ENCODE results near the gene COL9A1. TPM values are rescaled to one million over a fixed set of nuclear protein-coding genes. Genes with fewer than 3 reads are reported as not detected.

COL9A1 gene
- total and polyA plus RNA-seq, 11 donors = 0.09 to 1.7 (median 0.37) TPM; not detected in 2

- intact Hi-C loops (cut with DNase I) = no loop called here
- H3K36me3 ChIP-seq = no peaks in the 10 kb centered on the region
- no peak for ATAC-seq
- no peak overlapping the region for H3K27ac ChIP-seq
- H3K9me3 ChIP-seq = peaks cover 0 to 14% (median 2%) of the 10 kb centered on the region in 12 donors
- H3K27me3 ChIP-seq = no peaks in the 10 kb centered on the region
- H3K4me1 ChIP-seq = no peaks in the 10 kb centered on the region
- TF ChIP-seq CTCF (IDR thresholded peaks at IDR 0.05) = no peak
- TF ChIP-seq POLR2A (IDR thresholded peaks at IDR 0.05) = no peak
- no peak for DNase-seq
- H3K4me3 ChIP-seq = no peak overlapping the region
These were observed 35.9 kb upstream of the COL9A1 start for GRCh38 chr6:70338775-70339174.

GRCh38 chr6:70337743-70338105, 34.8 kb upstream of the COL9A1 start:
- Histone ChIP-seq H3K27ac (no peak overlapping the region), H3K36me3 (no peaks in the 10 kb centered on the region), H3K4me3 (no peak overlapping the region), H3K9me3 (peaks cover 0 to 14% (median 2%) of the 10 kb centered on the region in 12 donors), H3K4me1 (no peaks in the 10 kb centered on the region), H3K27me3 (no peaks in the 10 kb centered on the region)
- DNase-seq (no peak), ATAC-seq (no peak)
- intact Hi-C loops (cut with DNase I) = no loop called here
- 36 to 69% (median 53%) methylated on average over 3 of the region's 3 CpGs for WGBS, 4 donors
- TF ChIP-seq CTCF (IDR thresholded peaks at IDR 0.05) = no peak
- no peak for TF ChIP-seq POLR2A (IDR thresholded peaks at IDR 0.05)

GRCh38 chr6:70336996-70337742, 34.3 kb upstream of the COL9A1 start:
- WGBS, 4 donors = 43 to 64% (median 54%) methylated on average over 7 of the region's 7 CpGs
- Histone ChIP-seq H3K36me3 (no peaks in the 10 kb centered on the region), H3K4me1 (no peaks in the 10 kb centered on the region), H3K27ac (no peak overlapping the region), H3K4me3 (no peak overlapping the region), H3K27me3 (no peaks in the 10 kb centered on the region), H3K9me3 (peaks cover 0 to 14% (median 2%) of the 10 kb centered on the region in 12 donors)
- ATAC-seq (no peak), DNase-seq (no peak)
- TF ChIP-seq CTCF (IDR thresholded peaks at IDR 0.05) (no peak), POLR2A (IDR thresholded peaks at IDR 0.05) (no peak)
- intact Hi-C loops (cut with DNase I) = no loop called here

- Histone ChIP-seq H3K27me3 (no peaks in the 10 kb centered on the region), H3K4me1 (peaks cover 0 to 4% (median 0%) of the 10 kb centered on the region in 12 donors), H3K4me3 (no peak overlapping the region), H3K9me3 (peaks cover 0 to 6% (median 0%) of the 10 kb centered on the region in 12 donors), H3K27ac (no peak overlapping the region), H3K36me3 (no peaks in the 10 kb centered on the region)
- no peak for ATAC-seq
- no peak for TF ChIP-seq POLR2A (IDR thresholded peaks at IDR 0.05)
- no peak for TF ChIP-seq CTCF (IDR thresholded peaks at IDR 0.05)
- intact Hi-C loops (cut with DNase I) = no loop called here
- no peak for DNase-seq
- WGBS, 4 donors = 54 to 74% (median 62%) methylated on average over 4 of the region's 4 CpGs
These were observed 24.2 kb upstream of the COL9A1 start for GRCh38 chr6:70327036-70327435.
